SK-N-MC (cell line): ENCODE measurements around the gene MZB1.
A peak's percentile ranks its signal among the peaks of the same experiment; 100 is the strongest.

Experiments
- DNase-seq: peaks from one replicate; pipeline ENCODE4 v3.0.0-alpha.2; 2011; ENCODE audit warnings: low read depth, low spot score
- H3K27ac ChIP-seq: fragments of 200-600 bp; sonication (generic); 2 replicates; pipeline ENCODE4 v1.5.1; 2016; ENCODE audit warnings: mixed run types
- H3K36me3 ChIP-seq: fragments of 200-600 bp; sonication (generic); 2 replicates; pipeline ENCODE4 v1.6.1; 2017; ENCODE audit warnings: antibody characterized with exemption, low read length, mixed read lengths; ENCODE audit not compliant: insufficient read depth
- H3K4me3 ChIP-seq: fragments of 200-600 bp; sonication (generic); 2 replicates; pipeline ENCODE4 v1.5.1; 2016
- H3K9ac ChIP-seq: fragments of 200-600 bp; sonication (generic); 2 replicates; pipeline ENCODE4 v1.8.0; 2017; ENCODE audit warnings: mixed run types, mixed read lengths; ENCODE audit not compliant: insufficient read length
- H3K9me3 ChIP-seq: fragments of 200-600 bp; sonication (generic); 2 replicates; pipeline ENCODE4 v1.6.1; 2017; ENCODE audit warnings: low read depth, mild to moderate bottlenecking, antibody characterized with exemption, low read length, moderate library complexity, mixed read lengths
- EZH2 ChIP-seq: fragments of 200-600 bp; sonication (generic); IDR thresholded peaks from one replicate; pipeline ENCODE4 v1.6.1; 2017; ENCODE audit warnings: antibody characterized with exemption
- FOXP2 ChIP-seq: optimal IDR thresholded peaks from 2 replicates; pipeline ENCODE3; 2011; ENCODE audit warnings: mild to moderate bottlenecking, moderate library complexity; ENCODE audit not compliant: insufficient read depth; ENCODE audit errors: extremely low read length, control extremely low read depth
- POLR2AphosphoS5 ChIP-seq: IDR thresholded peaks from 2 replicates; pipeline ENCODE4 v1.6.1; 2012; ENCODE audit warnings: mild to moderate bottlenecking, low read depth, low read length, borderline replicate concordance

The MZB1 gene

DNA sequence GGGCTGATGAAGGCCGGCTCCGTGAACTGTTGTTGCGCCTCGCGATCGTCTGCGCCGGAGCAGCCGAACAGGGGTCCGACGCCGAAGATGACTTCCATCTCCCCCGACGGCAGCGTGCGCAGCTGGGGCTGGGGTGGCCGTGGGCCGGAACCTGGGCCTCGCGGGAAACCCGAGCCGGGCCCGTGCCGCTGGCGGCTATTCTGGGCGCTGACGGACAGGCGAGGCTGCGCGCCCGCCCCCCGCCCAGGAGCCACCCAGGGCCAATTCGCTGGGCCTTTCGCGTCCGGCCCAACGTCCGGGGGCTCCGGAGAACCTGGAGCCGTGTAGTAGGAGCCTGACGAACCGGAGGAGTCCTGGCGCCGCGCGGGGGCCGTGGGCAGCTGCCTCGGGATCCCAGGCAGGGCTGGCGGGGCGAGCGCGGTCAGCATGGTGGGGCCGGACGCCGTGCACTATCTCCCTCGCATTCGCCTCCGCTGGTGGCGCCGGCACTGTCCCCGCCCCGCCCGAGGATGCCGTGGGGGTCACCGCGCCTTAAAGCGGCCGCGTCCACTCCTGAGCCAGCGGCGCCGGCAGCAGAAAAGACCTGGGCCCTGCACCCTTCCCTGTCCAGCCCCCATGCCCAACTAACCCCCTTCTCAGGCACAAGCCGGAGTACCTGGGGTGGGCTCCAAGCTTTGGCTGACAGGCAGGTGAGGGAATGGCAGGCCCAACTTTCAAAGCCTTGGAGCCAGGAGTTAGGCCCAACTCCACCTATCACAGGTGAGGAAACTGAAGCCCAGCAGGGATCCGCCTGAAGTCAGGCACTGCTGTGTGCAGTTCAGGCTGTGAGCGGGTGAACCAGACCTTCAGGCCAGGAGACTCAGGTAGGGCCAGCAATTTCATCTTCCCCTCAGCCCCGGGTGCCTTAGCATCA lies 5.2 kb upstream of the MZB1 start, which contains the start of gene PROB1:
PROB1 (minus strand) TSS at position 451 of the 913 bp plus-strand sequence; CDS start at position 428, 23 bp downstream.
- no peak within 1 kb of the TSS for H3K9ac ChIP-seq
- TF ChIP-seq FOXP2 (no peak), EZH2 (no peak), POLR2AphosphoS5 (no peak)
- no peak within 1 kb of the TSS for H3K4me3 ChIP-seq
- no peaks in the 10 kb centered on the region for H3K9me3 ChIP-seq
- H3K36me3 ChIP-seq, result no peaks in the 10 kb centered on the region
- DNase-seq, result no peak
- H3K27ac ChIP-seq, result no peak within 1 kb of the TSS

DNA sequence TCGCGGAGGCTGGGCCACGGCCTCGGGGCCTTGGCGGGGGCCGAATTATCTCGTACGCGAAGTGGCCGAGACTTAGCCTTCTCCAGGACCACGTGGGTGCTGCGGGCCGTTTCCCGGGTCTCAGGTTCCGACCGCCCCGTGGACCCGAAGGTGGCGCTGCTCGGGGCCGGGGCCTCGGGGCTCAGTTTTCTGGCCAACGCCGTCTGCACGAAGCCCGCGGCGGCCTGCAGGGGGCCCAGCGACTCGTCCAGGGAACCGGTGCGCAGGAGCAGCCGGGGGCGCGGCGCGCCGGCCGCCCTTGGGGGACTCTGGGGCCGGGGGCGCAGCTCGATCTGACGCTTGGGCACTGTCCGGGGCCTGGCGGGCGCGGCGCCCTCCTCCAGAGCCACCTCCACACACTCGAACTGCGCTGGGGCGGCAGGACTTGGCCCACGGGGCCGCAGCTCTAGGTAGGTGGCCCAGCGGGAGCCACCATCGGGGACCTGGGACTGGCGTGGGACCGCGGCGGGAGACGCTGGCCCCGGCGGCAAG lies 4.5 kb upstream of the MZB1 start:
- no peak for DNase-seq
- H3K4me3 ChIP-seq, result no peak overlapping the region
- H3K9me3 ChIP-seq, result no peaks in the 10 kb centered on the region
- TF ChIP-seq POLR2AphosphoS5 (no peak), FOXP2 (no peak), EZH2 (no peak)
- H3K27ac ChIP-seq, result no peak overlapping the region
- H3K36me3 ChIP-seq, result no peaks in the 10 kb centered on the region
- H3K9ac ChIP-seq, result no peak overlapping the region

DNA sequence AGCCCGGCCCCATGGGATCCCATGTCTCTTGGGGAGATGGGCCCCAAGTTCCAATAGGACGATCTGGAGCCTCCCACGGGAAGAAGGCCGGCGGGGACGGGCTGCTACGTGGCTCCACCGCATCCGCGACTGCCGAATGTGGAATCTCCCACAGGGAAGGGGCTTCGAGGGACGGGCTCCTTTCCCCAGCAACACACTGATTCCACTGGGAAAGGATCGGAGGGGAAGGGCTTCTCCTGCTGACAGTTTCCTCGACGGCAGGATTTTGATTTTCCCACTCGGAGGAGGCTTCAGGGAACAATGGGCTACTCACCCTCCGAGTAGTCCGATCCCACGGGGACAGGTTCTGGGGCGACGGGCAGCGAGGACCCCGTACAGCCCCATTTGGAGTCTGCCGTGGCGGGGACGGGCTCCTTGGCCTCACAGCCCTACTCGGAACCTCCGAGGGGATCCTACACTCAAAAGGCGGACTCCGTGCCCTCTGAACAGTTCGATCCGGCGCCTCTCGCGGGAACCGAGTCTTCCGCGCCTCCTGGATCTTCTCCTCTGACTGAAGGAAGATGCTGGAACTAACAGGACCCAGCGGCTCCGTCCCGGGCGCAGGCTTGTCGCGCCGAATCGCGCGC lies 3.9 kb upstream of the MZB1 start:
- Histone ChIP-seq H3K4me3 (peak overlapping the region; percentile 83), H3K9ac (peak overlapping the region; percentile 61), H3K36me3 (no peaks in the 10 kb centered on the region), H3K9me3 (no peaks in the 10 kb centered on the region), H3K27ac (no peak overlapping the region)
- no peak for TF ChIP-seq EZH2
- no peak for TF ChIP-seq POLR2AphosphoS5
- TF ChIP-seq FOXP2, result no peak
- no peak for DNase-seq

DNA sequence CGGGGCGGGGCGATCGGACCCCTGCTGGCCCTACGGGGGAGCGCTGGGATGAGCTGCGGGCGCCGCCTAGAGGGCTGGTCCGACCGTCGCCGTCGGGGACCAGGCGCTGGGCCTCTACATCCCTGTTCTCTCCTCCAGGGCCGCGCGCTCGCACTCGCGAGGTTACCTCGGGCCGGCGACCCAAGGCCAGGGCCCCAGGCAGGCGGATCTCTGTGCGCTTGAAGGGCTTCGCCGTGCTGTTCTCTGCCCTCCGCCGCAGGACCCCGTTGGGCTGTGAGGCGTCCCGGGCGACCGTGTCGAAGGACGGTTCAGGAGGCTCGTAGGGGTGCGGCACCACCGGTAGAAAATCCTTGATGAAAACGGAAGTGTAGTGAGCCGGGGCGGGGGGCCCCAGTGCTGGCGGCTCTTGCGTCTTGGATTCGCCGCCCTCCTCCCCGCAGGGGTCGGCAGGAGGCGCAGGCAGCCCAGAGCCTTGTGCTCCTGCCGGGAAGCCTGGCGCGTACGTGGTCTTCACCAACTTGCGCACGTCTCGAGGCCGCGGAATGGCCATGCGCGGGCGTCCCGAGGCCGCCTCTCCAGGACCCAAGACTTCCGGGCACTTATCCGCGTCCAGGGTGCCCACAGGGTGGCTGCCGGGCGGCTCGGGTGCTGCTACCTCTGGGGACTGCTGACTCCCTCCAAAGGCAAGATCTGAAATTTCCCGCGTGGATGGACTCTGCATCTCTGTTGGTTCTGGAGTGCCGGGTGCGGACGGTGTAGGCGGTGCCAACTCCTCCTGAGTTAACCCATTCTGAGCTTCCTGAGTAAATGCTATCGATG lies 3.2 kb upstream of the MZB1 start:
- TF ChIP-seq FOXP2 (no peak), POLR2AphosphoS5 (peak; percentile 21; the same call in 1 of the 2 replicates), EZH2 (no peak)
- Histone ChIP-seq H3K9me3 (no peaks in the 10 kb centered on the region), H3K9ac (peak overlapping the region; percentile 61), H3K4me3 (peak overlapping the region; percentile 83), H3K27ac (no peak overlapping the region), H3K36me3 (no peaks in the 10 kb centered on the region)
- no peak for DNase-seq

DNA sequence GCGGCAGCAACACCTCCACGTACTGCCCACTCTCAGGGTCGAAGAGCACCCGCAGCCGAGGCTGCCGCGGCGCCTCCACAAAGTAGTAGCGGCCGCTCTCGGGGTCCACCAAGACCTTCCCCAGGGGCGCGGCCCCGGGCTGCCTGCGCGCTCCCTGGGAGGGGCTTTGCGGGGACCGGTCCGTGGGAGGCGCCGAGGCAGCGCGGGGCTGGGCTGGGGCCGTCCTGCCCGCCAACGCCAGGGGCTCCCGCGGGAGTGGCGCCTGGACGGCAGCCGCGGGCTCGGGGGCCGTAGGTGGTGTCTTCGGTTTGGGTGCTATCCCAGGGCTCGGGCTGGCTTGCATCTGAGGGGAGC lies 2.6 kb upstream of the MZB1 start:
- H3K27ac ChIP-seq, result no peak overlapping the region
- TF ChIP-seq POLR2AphosphoS5 (no peak), FOXP2 (no peak), EZH2 (no peak)
- DNase-seq, result no peak
- H3K9ac ChIP-seq, result peak overlapping the region; percentile 61
- H3K36me3 ChIP-seq, result no peaks in the 10 kb centered on the region
- H3K4me3 ChIP-seq, result peak overlapping the region; percentile 83
- no peaks in the 10 kb centered on the region for H3K9me3 ChIP-seq

DNA sequence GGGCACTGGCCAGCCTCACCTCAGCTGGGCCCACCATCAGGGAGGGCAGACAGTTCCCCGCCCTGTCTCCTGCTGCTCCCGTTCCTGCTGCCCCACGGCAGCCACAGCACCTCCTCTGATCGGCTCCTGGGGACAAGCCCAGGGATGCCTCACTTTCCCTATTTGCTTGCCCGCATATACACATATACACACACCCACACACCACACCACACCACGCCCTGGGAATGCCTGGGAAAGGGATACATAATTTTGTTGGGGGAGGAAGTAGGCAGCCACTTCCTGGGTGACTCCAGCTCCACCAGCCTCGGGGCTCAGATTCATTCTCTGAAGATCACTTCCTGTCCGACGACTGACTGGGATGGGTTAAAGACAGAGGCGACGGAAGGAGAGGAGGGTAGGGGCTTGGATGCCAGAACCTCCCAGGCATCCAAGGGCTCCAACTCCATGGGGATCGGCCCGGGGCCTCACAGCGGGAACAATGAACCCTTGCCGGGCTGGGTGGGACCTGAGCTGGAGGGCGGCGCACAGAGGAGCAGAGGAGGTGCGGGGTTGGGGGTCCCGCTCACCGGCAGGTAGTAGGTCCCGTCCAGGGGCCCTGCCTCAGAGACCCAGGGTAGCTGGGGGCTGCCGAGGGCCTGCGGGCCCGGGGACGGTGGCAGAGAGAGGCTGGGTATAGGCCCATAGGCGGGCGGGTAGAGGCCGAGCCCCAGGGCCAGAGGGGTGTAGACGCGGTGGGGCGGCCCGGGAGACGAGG lies 2.0 kb upstream of the MZB1 start:
- Histone ChIP-seq H3K4me3 (peak overlapping the region; percentile 83), H3K9ac (no peak overlapping the region), H3K36me3 (no peaks in the 10 kb centered on the region), H3K27ac (no peak overlapping the region), H3K9me3 (no peaks in the 10 kb centered on the region)
- no peak for TF ChIP-seq FOXP2
- TF ChIP-seq POLR2AphosphoS5, result no peak
- no peak for TF ChIP-seq EZH2
- DNase-seq, result no peak

DNA sequence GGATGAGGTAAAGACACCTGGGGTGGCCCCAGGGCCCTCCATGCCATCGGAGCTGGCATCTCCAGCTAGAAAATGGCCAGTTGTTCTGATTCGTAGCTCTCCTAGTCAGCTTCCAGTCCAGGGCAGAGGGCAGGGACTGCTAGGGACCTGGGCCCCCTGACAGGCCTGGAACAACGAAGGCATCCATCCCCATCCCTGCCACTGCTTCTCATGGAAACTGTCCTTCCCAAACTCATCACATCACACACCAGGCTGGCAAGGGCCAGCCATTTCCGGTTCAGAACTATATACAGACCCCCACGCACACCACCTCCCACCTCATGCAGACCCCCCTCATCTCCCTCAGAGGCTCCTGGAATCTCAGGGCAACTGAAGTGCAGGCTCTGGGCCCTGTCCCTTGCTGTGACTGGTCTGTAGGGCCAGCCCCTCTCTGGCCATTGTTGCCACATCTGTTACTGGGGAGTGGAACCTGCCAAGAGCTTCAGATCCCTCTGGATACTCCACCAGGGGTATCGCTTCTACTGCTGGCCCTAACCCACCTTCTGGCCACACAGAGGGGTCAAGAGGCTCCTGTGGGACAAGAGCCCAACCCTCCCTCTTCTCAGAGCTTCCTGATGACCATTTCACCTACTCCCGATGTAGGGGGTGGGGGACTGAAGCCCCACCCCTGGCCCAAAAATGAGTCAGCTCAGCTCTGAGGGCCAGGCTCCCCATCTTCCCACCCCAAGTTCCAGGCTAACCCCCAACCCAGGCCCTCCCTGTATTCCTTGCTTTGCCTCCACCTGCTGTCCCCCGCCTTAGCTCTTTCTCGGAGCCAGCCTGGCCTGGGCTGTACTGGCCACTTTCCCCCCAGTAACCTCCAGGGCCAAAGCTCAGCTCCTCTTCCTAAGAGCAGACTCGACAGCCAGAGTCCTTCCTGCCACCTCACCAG lies 1.2 kb upstream of the MZB1 start:
- Histone ChIP-seq H3K9ac (no peak overlapping the region), H3K4me3 (no peak overlapping the region), H3K36me3 (no peaks in the 10 kb centered on the region), H3K27ac (no peak overlapping the region), H3K9me3 (no peaks in the 10 kb centered on the region)
- no peak for DNase-seq
- TF ChIP-seq EZH2, result no peak
- no peak for TF ChIP-seq FOXP2
- TF ChIP-seq POLR2AphosphoS5, result no peak
